Endothelial cell of umbilical vein (primary cell): ENCODE results near the gene TEK. TPM values are rescaled to one million over a fixed set of nuclear protein-coding genes. Genes with fewer than 3 reads are reported as not detected.

Experiments
- BruUV-seq: library from RNA; stranded (reverse); fragments of 400-500 nt; replicated peaks from 2 replicates; lab custom pipeline; 2021; lab: Mats Ljungman, UMichigan
- CTCF ChIA-PET: fragments of 300-600, 350-600 bp; sonication (Branson Sonifier 250); formaldehyde crosslinking; loops from one replicate; lab custom pipeline; 2021; ENCODE audit warnings: antibody characterized with exemption, inconsistent platforms; lab: Charles Lee
- POLR2A ChIA-PET: fragments of 300-600, 350-600 bp; sonication (Branson Sonifier 250); formaldehyde crosslinking; loops from one replicate; lab custom pipeline; 2021; ENCODE audit warnings: antibody characterized with exemption, inconsistent platforms; lab: Charles Lee
- DNase-seq: peaks from one replicate; pipeline ENCODE4 v3.0.0-alpha.2; 2011; ENCODE audit warnings: low read depth, low spot score
- FAIRE-seq: peaks from 2 replicates; lab custom pipeline; 2011; peaks lifted over from hg19 to GRCh38; lab: Jason Lieb, UNC
- H2AFZ ChIP-seq: 2 replicates; pipeline ENCODE4 v1.6.0; 2012; ENCODE audit warnings: low read depth, low read length, control low read depth, inconsistent platforms
- H3K27ac ChIP-seq: 2 replicates; pipeline ENCODE4 v1.5.1; 2011; ENCODE audit warnings: low read depth, mild to moderate bottlenecking, control low read depth, low read length, moderate library complexity; ENCODE audit not compliant: insufficient read depth
- H3K27me3 ChIP-seq, 2 experiments: 2 replicates each; pipeline versions ENCODE4 v1.6.0 to v1.6.1; 2011; ENCODE audit warnings: low read length in 2 of 2, mixed read lengths in 1 of 2; ENCODE audit not compliant: control insufficient read depth in 2 of 2, insufficient read depth in 2 of 2
- H3K36me3 ChIP-seq, 2 experiments: 2 replicates in 1 of 2; 3 replicates in 1 of 2; pipeline ENCODE4 v1.5.1; 2011; ENCODE audit warnings: low read length in 2 of 2, mild to moderate bottlenecking in 1 of 2, moderate library complexity in 1 of 2; ENCODE audit not compliant: control insufficient read depth in 2 of 2, insufficient read depth in 2 of 2; ENCODE audit errors: extremely low read depth in 1 of 2
- H3K4me1 ChIP-seq: 3 replicates; pipeline ENCODE4 v1.5.1; 2011; ENCODE audit warnings: mild to moderate bottlenecking, low read length; ENCODE audit not compliant: control insufficient read depth, insufficient read depth; ENCODE audit errors: extremely low read depth
- H3K4me2 ChIP-seq: 2 replicates; pipeline ENCODE4 v1.6.1; 2011; ENCODE audit warnings: low read length, control low read depth, mixed read lengths; ENCODE audit not compliant: insufficient read depth
- H3K4me3 ChIP-seq, 3 experiments: fragments of 200-600 bp in 1 of 3; sonication (generic), shearing (Covaris generic) in 1 of 3; replicated peaks in 1 of 3; 2 replicates each; pipeline ENCODE4 v1.5.1; 2011 to 2016; ENCODE audit warnings: control low read depth in 3 of 3, low read length in 3 of 3, mild to moderate bottlenecking in 2 of 3, inconsistent platforms in 1 of 3, low read depth in 1 of 3, moderate library complexity in 1 of 3; ENCODE audit not compliant: insufficient read depth in 1 of 3
- H3K79me2 ChIP-seq: 2 replicates; pipeline ENCODE4 v1.6.0; 2012; ENCODE audit warnings: low read length, inconsistent platforms; ENCODE audit not compliant: control insufficient read depth, insufficient read depth
- H3K9ac ChIP-seq: replicated peaks from 2 replicates; pipeline ENCODE3; 2011; ENCODE audit warnings: low read length, control low read depth; ENCODE audit not compliant: insufficient read depth; ENCODE audit errors: extremely low read depth
- H3K9me1 ChIP-seq: replicated peaks from 3 replicates; pipeline ENCODE4 v1.6.0; 2011; ENCODE audit warnings: mild to moderate bottlenecking, low read length; ENCODE audit not compliant: control insufficient read depth, insufficient read depth; ENCODE audit errors: extremely low read depth
- H3K9me3 ChIP-seq: replicated peaks from 2 replicates; pipeline ENCODE4 v1.5.1; 2012; ENCODE audit warnings: low read length, inconsistent platforms; ENCODE audit not compliant: control insufficient read depth, insufficient read depth
- H4K20me1 ChIP-seq: replicated peaks from 2 replicates; pipeline ENCODE3; 2011; ENCODE audit warnings: mild to moderate bottlenecking, low read length; ENCODE audit not compliant: control insufficient read depth, insufficient read depth; ENCODE audit errors: extremely low read depth
- CTCF ChIP-seq, 2 donors: IDR thresholded peaks; 1 replicate in 1 of 2; 2 replicates in 1 of 2; pipeline ENCODE4 v1.5.1; 2011; ENCODE audit warnings: low read length in 2 of 2, mild to moderate bottlenecking in 2 of 2, moderate library complexity in 2 of 2, control low read depth in 1 of 2, inconsistent platforms in 1 of 2, low read depth in 1 of 2; ENCODE audit not compliant: insufficient read depth in 1 of 2; ENCODE audit errors: extremely low read depth in 1 of 2
- EZH2 ChIP-seq: IDR thresholded peaks from 2 replicates; pipeline ENCODE4 v1.6.1; 2012; ENCODE audit warnings: borderline replicate concordance, low read depth, mild to moderate bottlenecking, moderate library complexity, low read length, inconsistent platforms; ENCODE audit not compliant: severe bottlenecking
- FOS ChIP-seq: IDR thresholded peaks from 2 replicates; pipeline ENCODE4 v1.6.1; 2011; ENCODE audit warnings: mild to moderate bottlenecking, low read length, moderate library complexity, borderline replicate concordance; ENCODE audit not compliant: insufficient read depth
- GATA2 ChIP-seq: IDR thresholded peaks from 2 replicates; pipeline ENCODE4 v1.7.0; 2011; ENCODE audit warnings: low read depth, mild to moderate bottlenecking, moderate library complexity, mixed read lengths, low read length; ENCODE audit not compliant: insufficient read length, insufficient read depth
- JUN ChIP-seq: IDR thresholded peaks from 2 replicates; pipeline ENCODE4 v1.6.1; 2011; ENCODE audit warnings: borderline replicate concordance, low read depth; ENCODE audit not compliant: insufficient read length, insufficient read depth
- MAX ChIP-seq: IDR thresholded peaks from 2 replicates; pipeline ENCODE4 v1.6.1; 2011; ENCODE audit not compliant: insufficient read depth, insufficient read length
- MYC ChIP-seq: IDR thresholded peaks from one replicate; pipeline ENCODE4 v1.6.1; 2011; ENCODE audit warnings: mild to moderate bottlenecking, low read depth, low read length
- POLR2A ChIP-seq: IDR thresholded peaks from 2 replicates; pipeline ENCODE4 v1.6.1; 2012; ENCODE audit warnings: low read depth, mild to moderate bottlenecking, control low read depth, low read length
- POLR2AphosphoS5 ChIP-seq: IDR thresholded peaks from 2 replicates; pipeline ENCODE4 v1.6.1; 2012; ENCODE audit warnings: low read depth, mild to moderate bottlenecking, control low read depth, low read length, moderate library complexity; ENCODE audit not compliant: insufficient read depth
- dilution Hi-C: fragments of 300-500 bp; cut with MboI; formaldehyde crosslinking; loops from one replicate; pipeline ENCODE4 v1.15.0; 2019; ENCODE audit warnings: low sequenced_read_pairs; ENCODE audit not compliant: extremely low pct_ligation_motif_present
- intact Hi-C: fragments of 100-400 bp; cut with micrococcal nuclease; formaldehyde crosslinking; loops from one replicate; pipeline ENCODE4 v1.10.0; 2022
- polyA plus RNA-seq, 4 experiments: library from polyadenylated mRNA; depleted of rRNA in 3 of 4; stranded (reverse) in 3 of 4; unstranded in 1 of 4; fragments of >200 nt; gene quantifications; 2 replicates each; pipeline versions ENCODE4 v1.2.1 to v1.2.3, GENCODE V29; 2011 to 2012; ENCODE audit warnings: missing spikeins in 1 of 4
- total RNA-seq: library from RNA; stranded (reverse); gene quantifications from 2 replicates; pipeline ENCODE4 v1.2.3, GENCODE V29; 2021

Gene TEK
- total and polyA plus RNA-seq, 2 donors (not counting 3 experiments of a cell fraction or from before 2014, with no cell fraction given): 26.9 to 44.1 TPM

- Histone ChIP-seq H3K9me3 (no peaks in the 10 kb centered on the region), H3K79me2 (no peaks in the 10 kb centered on the region), H3K27me3 (no peaks in the 10 kb centered on the region), H3K36me3 (peaks cover 3 to 8% of the 10 kb centered on the region in 2 experiments), H3K4me2 (no peak overlapping the region), H3K4me1 (peaks cover 42% of the 10 kb centered on the region), H2AFZ (no peak overlapping the region), H3K9me1 (no peaks in the 10 kb centered on the region), H3K4me3 (no peak overlapping the region), H4K20me1 (no peaks in the 10 kb centered on the region), H3K9ac (no peak overlapping the region), H3K27ac (no peak overlapping the region)
- CTCF ChIA-PET: interaction anchor here (0.9 to 1.4 kb wide), 2 partner anchors 55 to 162 kb away, joined by 4 read pairs; no protein-coding TSS in a partner anchor
- POLR2A ChIA-PET: no interaction called here
- TF ChIP-seq FOS (no peak), POLR2AphosphoS5 (no peak), GATA2 (no peak), JUN (no peak), MYC (no peak), EZH2 (no peak), POLR2A (no peak), MAX (no peak), CTCF (IDR thresholded peaks at IDR 0.05; ENCODE audit: extremely low read depth in 1 of 2, insufficient read depth in 1 of 2, low read depth in 1 of 2, low read length in 2 of 2) (no peak)
- BruUV-seq: no TSS peak
- intact Hi-C loops (loop anchor here (5.0 kb wide), 1 partner anchor 160 kb away; no protein-coding TSS in a partner anchor), dilution Hi-C loops (no loop called here)
- FAIRE-seq: no peak
- peak; percentile 37 for DNase-seq
Measured at GRCh38 chr9:27192291-27192960, 83.4 kb downstream of the TEK start.
